Measurements from ENCODE around the gene RFLNA.

DNA sequence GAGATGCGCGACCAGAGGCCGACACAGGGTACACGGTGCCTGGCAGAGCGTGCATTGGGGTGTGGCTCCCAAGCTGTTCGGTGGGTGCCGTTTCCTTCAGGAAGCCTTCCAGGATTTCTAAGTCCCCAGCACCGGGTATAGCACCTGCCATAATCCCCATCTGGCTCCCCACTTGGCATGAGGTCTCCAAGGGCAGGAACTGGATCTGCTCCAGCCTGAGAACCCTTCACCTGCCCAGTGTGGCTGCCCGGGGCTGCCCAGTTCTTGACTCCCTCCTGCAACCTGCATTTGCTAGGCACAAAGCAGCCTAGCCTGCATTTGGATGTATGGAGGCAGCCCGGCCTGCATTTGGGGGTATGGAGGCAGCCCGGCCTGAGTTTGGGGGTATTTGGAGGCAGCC is 69.7 kb downstream of the RFLNA start:
- TF ChIP-seq, protein P1, sequence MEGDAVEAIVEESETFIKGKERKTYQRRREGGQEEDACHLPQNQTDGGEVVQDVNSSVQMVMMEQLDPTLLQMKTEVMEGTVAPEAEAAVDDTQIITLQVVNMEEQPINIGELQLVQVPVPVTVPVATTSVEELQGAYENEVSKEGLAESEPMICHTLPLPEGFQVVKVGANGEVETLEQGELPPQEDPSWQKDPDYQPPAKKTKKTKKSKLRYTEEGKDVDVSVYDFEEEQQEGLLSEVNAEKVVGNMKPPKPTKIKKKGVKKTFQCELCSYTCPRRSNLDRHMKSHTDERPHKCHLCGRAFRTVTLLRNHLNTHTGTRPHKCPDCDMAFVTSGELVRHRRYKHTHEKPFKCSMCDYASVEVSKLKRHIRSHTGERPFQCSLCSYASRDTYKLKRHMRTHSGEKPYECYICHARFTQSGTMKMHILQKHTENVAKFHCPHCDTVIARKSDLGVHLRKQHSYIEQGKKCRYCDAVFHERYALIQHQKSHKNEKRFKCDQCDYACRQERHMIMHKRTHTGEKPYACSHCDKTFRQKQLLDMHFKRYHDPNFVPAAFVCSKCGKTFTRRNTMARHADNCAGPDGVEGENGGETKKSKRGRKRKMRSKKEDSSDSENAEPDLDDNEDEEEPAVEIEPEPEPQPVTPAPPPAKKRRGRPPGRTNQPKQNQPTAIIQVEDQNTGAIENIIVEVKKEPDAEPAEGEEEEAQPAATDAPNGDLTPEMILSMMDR (IDR thresholded peaks at IDR 0.05; ENCODE audit: low read depth, low read length): no peak
- TF ChIP-seq EZH2phosphoT487 (IDR thresholded peaks at IDR 0.05; ENCODE audit: low read depth): no peak
